Activated B cell treated with CpG ODN at 0.5 μM for 24 hours (primary cell): ENCODE measurements around the gene CHCHD6. TPM values are rescaled to one million over a fixed set of nuclear protein-coding genes. Genes with fewer than 3 reads are reported as not detected.

Experiments used
- ATAC-seq: fragments of 200-7000 bp; cut with Tn5 transposase; one replicate; pipeline ENCODE4 v1.10.0; 2021; ENCODE audit warnings: low read depth, mild to moderate bottlenecking, moderate library complexity
- CTCF ChIA-PET: fragments of 350-600 bp; sonication (Branson Sonifier 250); formaldehyde crosslinking; loops from one replicate; lab custom pipeline; 2021; ENCODE audit warnings: antibody characterized with exemption; lab: Charles Lee
- POLR2A ChIA-PET: fragments of 350-600 bp; sonication (Branson Sonifier 250); formaldehyde crosslinking; loops from one replicate; lab custom pipeline; 2021; ENCODE audit warnings: antibody characterized with exemption; lab: Charles Lee
- DNase-seq: peaks from one replicate; pipeline ENCODE4 v3.0.0; 2022
- H3K27ac Mint-ChIP-seq: one replicate; pipeline ENCODE4 v1.8.0; 2020; ENCODE audit warnings: mixed read lengths
- H3K27me3 Mint-ChIP-seq: one replicate; pipeline ENCODE4 v1.8.0; 2021; ENCODE audit warnings: mixed read lengths
- H3K36me3 Mint-ChIP-seq: one replicate; pipeline ENCODE4 v1.8.0; 2021; ENCODE audit warnings: low read depth, mixed read lengths
- H3K4me1 Mint-ChIP-seq: one replicate; pipeline ENCODE4 v1.8.0; 2021; ENCODE audit warnings: mixed read lengths
- H3K4me3 Mint-ChIP-seq: one replicate; pipeline ENCODE4 v1.8.0; 2020; ENCODE audit warnings: mild to moderate bottlenecking, mixed read lengths
- H3K9me3 Mint-ChIP-seq: one replicate; pipeline ENCODE4 v1.8.0; 2020; ENCODE audit warnings: mixed read lengths
- intact Hi-C: fragments of 100-400 bp; cut with micrococcal nuclease; formaldehyde crosslinking; loops from one replicate; pipeline ENCODE4 v1.15.1; 2024
- total RNA-seq: library from RNA; stranded (reverse); gene quantifications from 2 replicates; pipeline ENCODE4 v1.2.3, GENCODE V29; 2022
- TF ChIP-seq, protein P1 (sequence below): fragments of 200-600 bp; IDR thresholded peaks from one replicate; pipeline ENCODE4 v1.8.0; 2022; ENCODE audit warnings: antibody characterized with exemption, mild to moderate bottlenecking

CHCHD6 gene
- total RNA-seq, 1 donor from 2014 or later: 10.0 TPM

DNA sequence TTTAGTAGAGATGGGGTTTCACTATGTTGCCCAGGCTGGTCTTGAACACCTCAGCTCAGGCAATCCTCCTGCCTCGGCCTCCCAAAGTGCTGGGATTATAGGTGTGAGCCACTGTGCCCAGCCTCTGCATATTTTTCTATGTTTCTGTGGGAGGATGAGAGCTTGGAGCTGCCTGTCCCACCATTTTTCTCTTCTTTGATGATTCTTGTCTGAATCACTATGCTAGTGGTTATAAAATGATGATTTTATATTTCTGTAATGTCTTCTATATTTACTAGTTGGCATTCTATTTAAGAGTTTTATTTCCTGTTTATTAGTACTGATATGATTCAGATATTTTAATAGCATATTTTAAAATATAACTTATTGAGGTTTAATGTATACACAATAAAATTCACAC, 69.7 kb downstream of the CHCHD6 start:
- Mint-ChIP-seq H3K27ac (no peak overlapping the region), H3K36me3 (peaks cover 7% of the 10 kb centered on the region), H3K9me3 (peaks cover 18% of the 10 kb centered on the region), H3K27me3 (no peaks in the 10 kb centered on the region), H3K4me1 (peaks cover 17% of the 10 kb centered on the region), H3K4me3 (no peak overlapping the region)
- ChIA-PET CTCF (no interaction called here), POLR2A (no interaction called here)
- ATAC-seq: no peak
- intact Hi-C loops: no loop called here
- no peak for DNase-seq
- TF ChIP-seq, protein P1, sequence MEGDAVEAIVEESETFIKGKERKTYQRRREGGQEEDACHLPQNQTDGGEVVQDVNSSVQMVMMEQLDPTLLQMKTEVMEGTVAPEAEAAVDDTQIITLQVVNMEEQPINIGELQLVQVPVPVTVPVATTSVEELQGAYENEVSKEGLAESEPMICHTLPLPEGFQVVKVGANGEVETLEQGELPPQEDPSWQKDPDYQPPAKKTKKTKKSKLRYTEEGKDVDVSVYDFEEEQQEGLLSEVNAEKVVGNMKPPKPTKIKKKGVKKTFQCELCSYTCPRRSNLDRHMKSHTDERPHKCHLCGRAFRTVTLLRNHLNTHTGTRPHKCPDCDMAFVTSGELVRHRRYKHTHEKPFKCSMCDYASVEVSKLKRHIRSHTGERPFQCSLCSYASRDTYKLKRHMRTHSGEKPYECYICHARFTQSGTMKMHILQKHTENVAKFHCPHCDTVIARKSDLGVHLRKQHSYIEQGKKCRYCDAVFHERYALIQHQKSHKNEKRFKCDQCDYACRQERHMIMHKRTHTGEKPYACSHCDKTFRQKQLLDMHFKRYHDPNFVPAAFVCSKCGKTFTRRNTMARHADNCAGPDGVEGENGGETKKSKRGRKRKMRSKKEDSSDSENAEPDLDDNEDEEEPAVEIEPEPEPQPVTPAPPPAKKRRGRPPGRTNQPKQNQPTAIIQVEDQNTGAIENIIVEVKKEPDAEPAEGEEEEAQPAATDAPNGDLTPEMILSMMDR: no peak

DNA sequence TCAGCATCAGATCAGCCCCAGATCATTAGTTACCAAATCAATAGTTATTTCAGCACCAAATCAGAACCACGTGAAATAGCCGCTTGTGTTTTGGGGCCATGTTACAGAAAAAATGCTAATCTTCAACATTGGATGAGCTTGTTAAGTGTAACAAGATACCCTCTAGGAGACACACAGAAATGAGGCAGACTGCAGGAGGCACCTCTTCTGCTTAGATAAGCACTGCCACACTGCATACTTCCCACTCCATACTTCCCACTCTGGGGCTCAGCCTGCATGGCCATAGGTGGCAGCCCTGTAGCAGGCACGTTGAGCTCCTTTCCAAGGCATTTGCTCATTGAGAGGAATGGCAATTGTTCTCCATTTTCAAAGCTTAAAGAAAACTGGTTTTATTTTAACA, 73.3 kb downstream of the CHCHD6 start:
- Mint-ChIP-seq H3K27me3 (no peaks in the 10 kb centered on the region), H3K4me3 (no peak overlapping the region), H3K27ac (no peak overlapping the region), H3K36me3 (peaks cover 5% of the 10 kb centered on the region), H3K4me1 (peaks cover 17% of the 10 kb centered on the region), H3K9me3 (peaks cover 8% of the 10 kb centered on the region)
- ChIA-PET CTCF (no interaction called here), POLR2A (no interaction called here)
- intact Hi-C loops: no loop called here
- no peak for ATAC-seq
- TF ChIP-seq, protein P1: no peak
- no peak for DNase-seq

DNA sequence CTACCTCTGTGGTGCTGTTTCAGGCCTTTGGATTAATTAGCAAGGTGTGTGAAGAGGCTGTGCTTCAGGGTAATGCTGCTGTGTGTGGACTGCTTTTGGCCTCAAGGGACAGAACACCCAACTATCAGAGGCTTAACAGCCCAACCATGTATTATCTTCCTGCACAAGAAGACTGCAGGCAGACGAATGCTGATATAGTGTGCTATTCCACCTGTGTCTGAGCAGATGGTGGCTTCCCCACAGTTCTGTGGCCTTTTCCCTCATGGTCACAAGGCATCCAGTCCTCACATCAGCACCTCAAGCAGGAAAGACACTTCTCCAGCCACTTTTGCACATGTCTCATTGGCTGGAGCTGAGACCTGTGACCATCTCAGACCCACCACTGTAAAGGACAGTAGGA, 76.6 kb downstream of the CHCHD6 start:
- Mint-ChIP-seq H3K4me3 (no peak overlapping the region), H3K9me3 (no peaks in the 10 kb centered on the region), H3K27ac (no peak overlapping the region), H3K36me3 (peaks cover 5% of the 10 kb centered on the region), H3K27me3 (no peaks in the 10 kb centered on the region), H3K4me1 (peaks cover 33% of the 10 kb centered on the region)
- no peak for ATAC-seq
- TF ChIP-seq, protein P1: no peak
- POLR2A ChIA-PET: no interaction called here
- CTCF ChIA-PET: no interaction called here
- intact Hi-C loops: no loop called here
- DNase-seq: no peak

DNA sequence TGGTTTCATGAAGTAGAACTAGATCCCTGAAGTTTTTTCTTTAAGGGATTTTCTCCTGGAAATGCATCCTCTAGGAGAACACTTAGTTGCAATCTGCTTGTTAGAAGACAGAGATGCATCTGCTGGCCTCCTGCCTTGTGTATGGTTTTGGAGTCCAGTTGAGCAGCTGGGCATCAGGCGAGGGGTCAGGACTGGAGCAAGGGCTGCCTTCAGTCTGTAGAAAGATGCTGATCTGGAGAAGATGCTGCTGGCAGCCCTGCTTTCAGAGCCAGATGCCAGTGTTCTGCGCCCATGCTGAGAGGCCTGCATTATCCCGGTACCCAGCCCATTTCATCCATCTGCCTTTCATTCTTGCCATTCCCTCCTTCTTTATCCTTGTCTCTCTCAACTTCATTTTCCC, 77.4 kb downstream of the CHCHD6 start:
- Mint-ChIP-seq H3K36me3 (peaks cover 3% of the 10 kb centered on the region), H3K9me3 (no peaks in the 10 kb centered on the region), H3K27ac (no peak overlapping the region), H3K4me1 (peaks cover 29% of the 10 kb centered on the region), H3K4me3 (no peak overlapping the region), H3K27me3 (no peaks in the 10 kb centered on the region)
- intact Hi-C loops: no loop called here
- DNase-seq (no peak), ATAC-seq (no peak)
- CTCF ChIA-PET: no interaction called here
- TF ChIP-seq, protein P1: no peak
- POLR2A ChIA-PET: no interaction called here

DNA sequence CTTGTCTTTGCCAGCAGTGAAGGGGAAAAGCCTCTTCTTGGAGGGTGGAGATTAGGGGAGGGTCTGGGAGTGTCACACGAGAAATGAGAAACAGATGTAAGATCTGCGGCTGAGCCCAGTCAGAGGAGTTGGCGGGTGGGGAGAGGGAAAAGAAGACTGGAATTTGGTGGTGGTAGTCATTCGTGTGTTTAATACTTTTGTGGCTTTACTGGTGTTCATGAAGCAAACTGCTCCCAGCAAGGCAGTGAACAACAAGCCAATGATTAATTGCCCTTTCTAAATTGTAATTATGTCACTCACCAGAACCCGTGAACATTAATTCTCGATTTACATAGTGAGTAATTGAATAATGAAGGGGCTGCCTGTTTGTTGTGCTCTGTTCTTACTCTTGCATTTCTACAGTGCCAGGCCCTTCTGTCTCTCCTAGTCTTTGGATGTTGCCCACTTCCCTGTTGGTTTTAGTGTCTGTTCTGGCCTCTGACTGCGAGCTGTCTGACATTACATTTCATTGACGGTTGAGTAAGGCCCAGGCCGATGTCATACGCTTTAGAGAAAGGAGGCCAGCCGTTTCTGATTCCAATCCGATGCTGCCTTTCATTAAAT, 78.0 kb downstream of the CHCHD6 start:
- intact Hi-C loops: no loop called here
- peaks cover 25% of the 10 kb centered on the region for H3K4me1 Mint-ChIP-seq
- H3K4me3 Mint-ChIP-seq: no peak overlapping the region
- H3K9me3 Mint-ChIP-seq: no peaks in the 10 kb centered on the region
- no peak overlapping the region for H3K27ac Mint-ChIP-seq
- H3K36me3 Mint-ChIP-seq: peaks cover 3% of the 10 kb centered on the region
- H3K27me3 Mint-ChIP-seq: no peaks in the 10 kb centered on the region
- ChIA-PET CTCF (no interaction called here), POLR2A (no interaction called here)
- no peak for ATAC-seq
- DNase-seq: no peak
- TF ChIP-seq, protein P1: no peak
